ENCODE measurements around the gene TUBB3. TPM values are rescaled to one million over a fixed set of nuclear protein-coding genes. Genes with fewer than 3 reads are reported as not detected.

Gene TUBB3
- total RNA-seq, 1 experiment from 2014 or later: 209 TPM

DNA sequence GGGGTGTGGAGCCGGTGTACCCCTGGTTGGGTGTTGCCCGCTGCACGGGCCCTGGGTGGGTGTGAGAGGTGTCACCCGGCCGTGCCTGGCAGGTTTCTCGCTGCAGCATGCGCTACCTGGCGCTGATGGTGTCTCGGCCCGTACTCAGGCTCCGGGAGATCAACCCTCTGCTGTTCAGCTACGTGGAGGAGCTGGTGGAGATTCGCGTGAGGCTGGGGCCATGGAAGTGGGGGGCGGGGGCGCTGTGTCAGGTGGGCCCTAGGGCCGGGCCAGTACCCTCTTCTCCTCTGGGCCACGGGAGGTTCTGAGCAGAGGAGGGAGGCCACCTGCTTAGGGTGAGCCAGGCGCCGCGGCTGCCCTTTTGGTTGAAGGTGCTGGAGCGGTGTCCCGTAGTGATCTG is 38.8 kb downstream of the TUBB3 start (continued):
- TF ChIP-seq ETV6 (CRISPR knock-in tag; IDR thresholded peaks at IDR 0.05) (no peak), RELA (CRISPR knock-in tag; IDR thresholded peaks at IDR 0.05; ENCODE audit: borderline replicate concordance) (no peak), NR3C1 (CRISPR knock-in tag; conservative IDR thresholded peaks at IDR 0.05; ENCODE audit: low read depth) (no peak)

DNA sequence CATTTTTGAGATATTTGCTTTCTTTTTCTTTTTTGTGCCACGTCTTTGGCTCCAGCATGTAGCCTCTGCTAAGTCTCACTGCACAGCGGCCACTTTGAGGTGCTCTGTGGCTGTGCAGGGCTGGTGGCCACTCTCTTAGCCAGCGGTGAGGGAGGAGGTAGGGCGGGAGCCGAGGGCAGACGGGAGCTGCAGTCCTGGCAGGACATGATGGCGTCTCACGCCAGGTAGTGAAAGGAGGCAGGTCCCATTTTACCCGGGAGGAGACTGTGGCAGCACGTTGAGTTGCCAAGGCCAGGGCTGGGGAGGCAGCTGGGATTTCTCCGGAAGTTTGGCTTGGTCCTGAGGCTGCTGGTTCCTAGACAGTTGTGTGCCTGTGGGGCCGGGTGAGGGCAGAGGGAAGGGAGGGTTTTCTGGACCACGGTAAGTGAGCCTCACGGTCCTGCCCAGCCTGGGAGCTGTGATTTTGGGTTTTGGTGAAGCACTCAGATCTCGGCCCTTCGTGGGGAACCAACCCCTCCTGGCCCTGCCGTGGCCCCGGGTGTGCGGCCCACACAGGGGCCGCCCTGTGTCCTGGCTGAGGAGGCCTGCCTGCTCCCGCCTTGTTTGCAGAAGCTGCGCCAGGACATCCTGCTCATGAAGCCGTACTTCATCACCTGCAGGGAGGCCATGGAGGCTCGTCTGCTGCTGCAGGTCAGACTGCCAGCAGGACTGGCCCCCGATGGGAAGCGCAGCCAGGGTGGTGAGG is 39.8 kb downstream of the TUBB3 start:
- ChIA-PET POLR2A (no interaction called here), CTCF (no interaction called here)
- peaks cover 15% of the 10 kb centered on the region for H3K36me3 Mint-ChIP-seq
- peak overlapping the region; percentile 32; the same call in 1 of the 2 replicates for H3K27ac Mint-ChIP-seq
- no peak overlapping the region for H3K4me3 Mint-ChIP-seq
- no peak for ATAC-seq
- peaks cover 3% of the 10 kb centered on the region; the same call in 1 of the 2 replicates for H3K9me3 Mint-ChIP-seq
- TF ChIP-seq, protein P1, sequence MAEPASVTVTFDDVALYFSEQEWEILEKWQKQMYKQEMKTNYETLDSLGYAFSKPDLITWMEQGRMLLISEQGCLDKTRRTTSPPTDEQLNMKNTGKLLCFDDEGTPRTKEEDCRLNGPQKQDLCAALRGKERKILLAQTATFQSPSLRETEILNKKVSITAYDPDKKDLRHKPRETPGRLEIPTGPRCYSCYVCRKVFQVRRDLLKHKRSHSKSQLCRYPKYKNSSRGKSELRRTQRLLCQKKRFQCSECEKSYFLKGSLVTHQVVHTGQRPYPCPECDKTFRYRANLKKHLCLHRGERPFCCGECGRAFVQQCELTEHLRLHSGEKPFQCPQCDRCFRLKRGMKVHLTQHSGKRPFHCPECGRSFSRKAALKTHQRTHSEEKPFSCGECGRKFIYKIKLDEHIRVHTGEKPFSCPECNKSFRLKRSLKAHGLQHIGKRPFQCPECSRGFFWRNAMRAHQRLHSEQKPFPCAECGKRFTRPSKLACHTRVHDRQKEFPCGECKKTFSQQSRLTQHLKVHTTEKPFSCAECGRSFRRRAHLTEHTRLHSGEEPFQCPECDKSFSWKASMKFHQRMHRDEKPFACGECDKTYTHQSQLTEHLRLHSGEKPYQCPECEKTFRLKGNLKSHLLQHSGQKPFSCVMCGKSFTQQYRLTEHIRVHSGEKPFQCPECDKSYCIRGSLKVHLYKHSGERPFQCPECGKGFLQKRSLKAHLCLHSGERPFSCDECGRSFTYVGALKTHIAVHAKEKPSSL (CRISPR knock-in tag; conservative IDR thresholded peaks at IDR 0.05): no peak
- no peak for TF ChIP-seq PRRX2 (CRISPR knock-in tag; IDR thresholded peaks at IDR 0.05)
- peaks cover 2% of the 10 kb centered on the region for H3K4me1 Mint-ChIP-seq
- DNase-seq (ENCODE audit: low spot score): no peak
- H3K27me3 Mint-ChIP-seq (ENCODE audit: low read depth): no peaks in the 10 kb centered on the region

DNA sequence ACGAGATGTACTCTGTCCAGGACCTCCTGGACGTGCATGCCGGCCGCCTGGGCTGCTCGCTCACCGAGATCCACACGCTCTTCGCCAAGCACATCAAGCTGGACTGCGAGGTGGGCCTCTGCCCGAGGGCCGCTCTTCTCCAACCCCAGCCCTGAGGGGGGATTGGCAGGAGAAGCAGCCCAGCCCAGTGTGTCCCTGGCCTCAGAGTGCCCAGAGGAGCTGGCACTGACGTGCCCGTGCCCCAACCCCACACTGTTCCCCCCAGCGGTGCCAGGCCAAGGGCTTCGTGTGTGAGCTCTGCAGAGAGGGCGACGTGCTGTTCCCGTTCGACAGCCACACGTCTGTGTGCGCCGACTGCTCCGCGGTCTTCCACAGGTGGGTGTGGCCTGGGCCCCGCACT is 41.1 kb downstream of the TUBB3 start:
- Mint-ChIP-seq H3K4me3 (no peak overlapping the region), H3K9me3 (peaks cover 4% of the 10 kb centered on the region; the same call in 1 of the 2 replicates), H3K4me1 (no peaks in the 10 kb centered on the region), H3K27me3 (ENCODE audit: low read depth) (no peaks in the 10 kb centered on the region), H3K27ac (no peak overlapping the region), H3K36me3 (peaks cover 4% of the 10 kb centered on the region)
- POLR2A ChIA-PET: no interaction called here
- TF ChIP-seq, protein P2, sequence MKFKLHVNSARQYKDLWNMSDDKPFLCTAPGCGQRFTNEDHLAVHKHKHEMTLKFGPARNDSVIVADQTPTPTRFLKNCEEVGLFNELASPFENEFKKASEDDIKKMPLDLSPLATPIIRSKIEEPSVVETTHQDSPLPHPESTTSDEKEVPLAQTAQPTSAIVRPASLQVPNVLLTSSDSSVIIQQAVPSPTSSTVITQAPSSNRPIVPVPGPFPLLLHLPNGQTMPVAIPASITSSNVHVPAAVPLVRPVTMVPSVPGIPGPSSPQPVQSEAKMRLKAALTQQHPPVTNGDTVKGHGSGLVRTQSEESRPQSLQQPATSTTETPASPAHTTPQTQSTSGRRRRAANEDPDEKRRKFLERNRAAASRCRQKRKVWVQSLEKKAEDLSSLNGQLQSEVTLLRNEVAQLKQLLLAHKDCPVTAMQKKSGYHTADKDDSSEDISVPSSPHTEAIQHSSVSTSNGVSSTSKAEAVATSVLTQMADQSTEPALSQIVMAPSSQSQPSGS (CRISPR knock-in tag; IDR thresholded peaks at IDR 0.05; ENCODE audit: borderline replicate concordance, low read depth): no peak
- no peak for TF ChIP-seq SP1 (CRISPR knock-in tag; conservative IDR thresholded peaks at IDR 0.05)
- TF ChIP-seq TEAD1 (CRISPR knock-in tag; IDR thresholded peaks at IDR 0.05): no peak
- no peak for TF ChIP-seq KAT7 (CRISPR knock-in tag; IDR thresholded peaks at IDR 0.05; ENCODE audit: borderline replicate concordance)
- TF ChIP-seq GTF2I (CRISPR knock-in tag; conservative IDR thresholded peaks at IDR 0.05): no peak
- DNase-seq (ENCODE audit: low spot score): no peak
- ATAC-seq: no peak
- CTCF ChIA-PET: no interaction called here

DNA sequence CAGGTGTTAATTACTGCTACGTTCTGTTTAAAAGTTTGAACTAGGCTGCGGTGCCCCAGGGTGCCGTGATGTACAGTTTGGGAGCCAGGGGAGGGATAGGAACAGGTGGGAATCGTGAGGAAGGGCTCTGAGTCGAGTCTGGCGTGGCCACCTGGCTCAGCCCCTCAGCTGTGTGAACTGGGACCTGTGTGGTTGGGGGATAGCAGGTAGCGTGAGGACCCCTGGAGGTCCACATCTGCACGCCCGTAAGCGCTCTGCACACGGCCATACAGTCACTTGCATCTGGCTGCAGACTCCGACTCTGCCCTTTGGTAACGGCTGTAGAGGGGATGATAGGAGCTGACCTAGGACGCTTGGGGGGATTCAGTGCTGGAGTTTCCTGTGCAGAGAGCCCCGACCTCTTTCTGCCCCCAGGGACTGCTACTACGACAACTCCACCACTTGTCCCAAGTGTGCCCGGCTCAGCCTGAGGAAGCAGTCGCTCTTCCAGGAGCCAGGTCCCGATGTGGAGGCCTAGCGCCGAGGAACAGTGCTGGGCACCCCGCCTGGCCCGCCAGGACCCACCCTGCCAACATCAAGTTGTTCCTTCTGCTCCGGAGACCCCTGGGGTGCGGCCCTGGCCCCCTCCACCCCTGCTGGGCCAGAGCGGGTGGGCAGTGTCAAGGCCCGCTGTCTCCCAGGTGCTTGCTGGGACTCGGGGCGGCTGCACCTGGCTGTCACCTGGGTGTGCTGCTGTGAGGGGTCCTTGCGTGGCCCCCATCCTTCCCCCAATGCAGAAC is 42.5 kb downstream of the TUBB3 start:
- Mint-ChIP-seq H3K27ac (no peak overlapping the region), H3K27me3 (ENCODE audit: low read depth) (no peaks in the 10 kb centered on the region), H3K9me3 (peaks cover 15% of the 10 kb centered on the region), H3K4me1 (no peaks in the 10 kb centered on the region), H3K36me3 (peaks cover 16% of the 10 kb centered on the region), H3K4me3 (no peak overlapping the region)
- ATAC-seq (no peak), DNase-seq (ENCODE audit: low spot score) (no peak)
- CTCF ChIA-PET: no interaction called here
- POLR2A ChIA-PET: no interaction called here
- TF ChIP-seq, protein P3, sequence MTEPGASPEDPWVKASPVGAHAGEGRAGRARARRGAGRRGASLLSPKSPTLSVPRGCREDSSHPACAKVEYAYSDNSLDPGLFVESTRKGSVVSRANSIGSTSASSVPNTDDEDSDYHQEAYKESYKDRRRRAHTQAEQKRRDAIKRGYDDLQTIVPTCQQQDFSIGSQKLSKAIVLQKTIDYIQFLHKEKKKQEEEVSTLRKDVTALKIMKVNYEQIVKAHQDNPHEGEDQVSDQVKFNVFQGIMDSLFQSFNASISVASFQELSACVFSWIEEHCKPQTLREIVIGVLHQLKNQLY (CRISPR knock-in tag; IDR thresholded peaks at IDR 0.05): no peak
- TF ChIP-seq ESRRA (CRISPR knock-in tag; IDR thresholded peaks at IDR 0.05; ENCODE audit: borderline replicate concordance) (no peak), EMX1 (CRISPR knock-in tag; IDR thresholded peaks at IDR 0.05) (no peak), NFATC4 (CRISPR knock-in tag; IDR thresholded peaks at IDR 0.05) (no peak)
- TF ChIP-seq, protein P4, sequence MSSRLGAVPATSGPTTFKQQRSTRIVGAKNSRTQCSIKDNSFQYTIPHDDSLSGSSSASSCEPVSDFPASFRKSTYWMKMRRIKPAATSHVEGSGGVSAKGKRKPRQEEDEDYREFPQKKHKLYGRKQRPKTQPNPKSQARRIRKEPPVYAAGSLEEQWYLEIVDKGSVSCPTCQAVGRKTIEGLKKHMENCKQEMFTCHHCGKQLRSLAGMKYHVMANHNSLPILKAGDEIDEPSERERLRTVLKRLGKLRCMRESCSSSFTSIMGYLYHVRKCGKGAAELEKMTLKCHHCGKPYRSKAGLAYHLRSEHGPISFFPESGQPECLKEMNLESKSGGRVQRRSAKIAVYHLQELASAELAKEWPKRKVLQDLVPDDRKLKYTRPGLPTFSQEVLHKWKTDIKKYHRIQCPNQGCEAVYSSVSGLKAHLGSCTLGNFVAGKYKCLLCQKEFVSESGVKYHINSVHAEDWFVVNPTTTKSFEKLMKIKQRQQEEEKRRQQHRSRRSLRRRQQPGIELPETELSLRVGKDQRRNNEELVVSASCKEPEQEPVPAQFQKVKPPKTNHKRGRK (CRISPR knock-in tag; IDR thresholded peaks at IDR 0.05; ENCODE audit: borderline replicate concordance): no peak

Measured in WTC11 (cell line).